ENCODE results near the gene MEP1A.

Gene MEP1A

GRCh38 chr6:46789434-46790354, 3.5 kb upstream of the MEP1A start:
- DNase-seq (ENCODE audit: extremely low read depth, low read depth), result no peak
- no peak overlapping the region for H3K4me3 ChIP-seq (replicated peaks; ENCODE audit: low read depth, low read length)
- TF ChIP-seq CTCF (IDR thresholded peaks at IDR 0.05; ENCODE audit: low read depth, low read length, missing control alignments), result no peak

- no peak for DNase-seq (ENCODE audit: extremely low read depth, low read depth)
- TF ChIP-seq CTCF (IDR thresholded peaks at IDR 0.05; ENCODE audit: low read depth, low read length, missing control alignments), result no peak
- no peak overlapping the region for H3K4me3 ChIP-seq (replicated peaks; ENCODE audit: low read depth, low read length)
Measured at GRCh38 chr6:46790355-46790874, 2.8 kb upstream of the MEP1A start.

- TF ChIP-seq CTCF (IDR thresholded peaks at IDR 0.05; ENCODE audit: low read depth, low read length, missing control alignments), result no peak
- no peak for DNase-seq (ENCODE audit: extremely low read depth, low read depth)
- H3K4me3 ChIP-seq (replicated peaks; ENCODE audit: low read depth, low read length), result no peak overlapping the region
Measured at GRCh38 chr6:46792635-46793034, 554 bp upstream of the MEP1A start.

- no peak overlapping the region for H3K4me3 ChIP-seq (replicated peaks; ENCODE audit: low read depth, low read length)
- TF ChIP-seq CTCF (IDR thresholded peaks at IDR 0.05; ENCODE audit: low read depth, low read length, missing control alignments), result no peak
- no peak for DNase-seq (ENCODE audit: extremely low read depth, low read depth)
Measured at GRCh38 chr6:46794068-46794467, 879 bp downstream of the MEP1A start.

- no peak for DNase-seq (ENCODE audit: extremely low read depth, low read depth)
- no peak for TF ChIP-seq CTCF (IDR thresholded peaks at IDR 0.05; ENCODE audit: low read depth, low read length, missing control alignments)
- H3K4me3 ChIP-seq (replicated peaks; ENCODE audit: low read depth, low read length), result no peak overlapping the region
Measured at GRCh38 chr6:46795816-46796215, 2.6 kb downstream of the MEP1A start.

GRCh38 chr6:46796848-46797580, 3.8 kb downstream of the MEP1A start:
- no peak for DNase-seq (ENCODE audit: extremely low read depth, low read depth)
- H3K4me3 ChIP-seq (replicated peaks; ENCODE audit: low read depth, low read length), result no peak overlapping the region

More at GRCh38 chr6:46796848-46797580, 3.8 kb downstream of the MEP1A start:
- TF ChIP-seq CTCF (IDR thresholded peaks at IDR 0.05; ENCODE audit: low read depth, low read length, missing control alignments), result no peak
